ENCODE results near the gene UQCR10. TPM values are rescaled to one million over a fixed set of nuclear protein-coding genes. Genes with fewer than 3 reads are reported as not detected.

Gene UQCR10
- total RNA-seq, 1 donor from 2014 or later, result 116 TPM

- H3K4me3 Mint-ChIP-seq, result no peak overlapping the region
- H3K9me3 Mint-ChIP-seq, result no peaks in the 10 kb centered on the region
- H3K27ac Mint-ChIP-seq (ENCODE audit: unreplicated experiment), result no peak overlapping the region
- no peak for DNase-seq (ENCODE audit: low read depth, low spot score)
- H3K27me3 Mint-ChIP-seq (ENCODE audit: low read depth), result no peaks in the 10 kb centered on the region
- TF ChIP-seq CTCF (conservative IDR thresholded peaks at IDR 0.05), result no peak
- no peaks in the 10 kb centered on the region for H3K4me1 Mint-ChIP-seq
- H3K36me3 Mint-ChIP-seq (ENCODE audit: low read depth), result peaks cover 2% of the 10 kb centered on the region
Measured at GRCh38 chr22:29742326-29742725, 24.8 kb upstream of the UQCR10 start.

GRCh38 chr22:29744902-29745301 is 22.3 kb upstream of the UQCR10 start:
- no peak for DNase-seq (ENCODE audit: low read depth, low spot score)
- no peak overlapping the region for H3K27ac Mint-ChIP-seq (ENCODE audit: unreplicated experiment)

GRCh38 chr22:29747832-29748231 is 19.3 kb upstream of the UQCR10 start:
- Mint-ChIP-seq H3K4me1 (no peaks in the 10 kb centered on the region), H3K27me3 (ENCODE audit: low read depth) (no peaks in the 10 kb centered on the region), H3K9me3 (no peaks in the 10 kb centered on the region), H3K4me3 (no peak overlapping the region), H3K36me3 (ENCODE audit: low read depth) (peaks cover 2% of the 10 kb centered on the region), H3K27ac (ENCODE audit: unreplicated experiment) (no peak overlapping the region)
- no peak for TF ChIP-seq CTCF (conservative IDR thresholded peaks at IDR 0.05)
- DNase-seq (ENCODE audit: low read depth, low spot score), result no peak

More at GRCh38 chr22:29744902-29745301, 22.3 kb upstream of the UQCR10 start:
- Mint-ChIP-seq H3K27me3 (ENCODE audit: low read depth) (no peaks in the 10 kb centered on the region), H3K9me3 (no peaks in the 10 kb centered on the region), H3K4me1 (no peaks in the 10 kb centered on the region), H3K4me3 (no peak overlapping the region), H3K36me3 (ENCODE audit: low read depth) (peaks cover 2% of the 10 kb centered on the region)
- no peak for TF ChIP-seq CTCF (conservative IDR thresholded peaks at IDR 0.05)

- H3K27ac Mint-ChIP-seq (ENCODE audit: unreplicated experiment), result no peak overlapping the region
- H3K36me3 Mint-ChIP-seq (ENCODE audit: low read depth), result peaks cover 2% of the 10 kb centered on the region
- no peak for DNase-seq (ENCODE audit: low read depth, low spot score)
- H3K9me3 Mint-ChIP-seq, result no peaks in the 10 kb centered on the region
- no peaks in the 10 kb centered on the region for H3K4me1 Mint-ChIP-seq
- TF ChIP-seq CTCF (conservative IDR thresholded peaks at IDR 0.05), result no peak
- no peak overlapping the region for H3K4me3 Mint-ChIP-seq
- H3K27me3 Mint-ChIP-seq (ENCODE audit: low read depth), result no peaks in the 10 kb centered on the region
Measured at GRCh38 chr22:29748248-29748893, 18.8 kb upstream of the UQCR10 start.

- H3K27me3 Mint-ChIP-seq (ENCODE audit: low read depth), result no peaks in the 10 kb centered on the region
- TF ChIP-seq CTCF (conservative IDR thresholded peaks at IDR 0.05), result no peak
- no peak overlapping the region for H3K27ac Mint-ChIP-seq (ENCODE audit: unreplicated experiment)
- DNase-seq (ENCODE audit: low read depth, low spot score), result no peak
- H3K9me3 Mint-ChIP-seq, result no peaks in the 10 kb centered on the region
- no peaks in the 10 kb centered on the region for H3K4me1 Mint-ChIP-seq
- peaks cover 2% of the 10 kb centered on the region for H3K36me3 Mint-ChIP-seq (ENCODE audit: low read depth)
- H3K4me3 Mint-ChIP-seq, result no peak overlapping the region
Measured at GRCh38 chr22:29750029-29750428, 17.1 kb upstream of the UQCR10 start.
